Stimulated activated CD8-positive, alpha-beta memory T cell treated with anti-CD3 and anti-CD28 coated beads, Interleukin-7, amount 100 ng/mL, for 48 hours (primary cell): ENCODE results near the gene OTOF.

Source experiments
- DNase-seq, 2 donors: peaks; one replicate each; pipeline ENCODE4 v3.0.0-alpha.2; 2020; ENCODE audit warnings: low read depth in 1 of 2; ENCODE audit errors: extremely low read depth in 1 of 2

OTOF gene

DNA sequence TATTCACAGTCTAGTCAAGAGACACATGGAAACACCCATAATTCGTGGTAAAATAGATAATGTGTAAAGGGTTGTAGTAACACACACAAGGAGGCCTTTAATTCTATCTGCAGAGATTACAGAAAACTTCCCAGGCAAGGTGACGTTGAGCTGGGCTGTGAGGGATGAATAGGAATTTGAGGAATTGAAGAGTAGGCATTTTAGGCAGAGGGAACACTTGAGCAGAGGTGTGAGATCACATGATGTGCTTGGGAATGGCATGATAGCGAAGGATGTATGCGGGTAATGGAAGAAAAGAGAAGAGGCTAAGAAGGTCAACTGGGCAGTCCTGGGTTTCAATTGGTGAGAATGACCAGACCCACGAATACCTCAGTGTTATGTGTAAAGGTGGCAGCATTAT is 56.0 kb downstream of the OTOF start:
- DNase-seq = no peak

- DNase-seq = no peak
These were observed 63.6 kb downstream of the OTOF start for GRCh38 chr2:26414311-26414710.

DNA sequence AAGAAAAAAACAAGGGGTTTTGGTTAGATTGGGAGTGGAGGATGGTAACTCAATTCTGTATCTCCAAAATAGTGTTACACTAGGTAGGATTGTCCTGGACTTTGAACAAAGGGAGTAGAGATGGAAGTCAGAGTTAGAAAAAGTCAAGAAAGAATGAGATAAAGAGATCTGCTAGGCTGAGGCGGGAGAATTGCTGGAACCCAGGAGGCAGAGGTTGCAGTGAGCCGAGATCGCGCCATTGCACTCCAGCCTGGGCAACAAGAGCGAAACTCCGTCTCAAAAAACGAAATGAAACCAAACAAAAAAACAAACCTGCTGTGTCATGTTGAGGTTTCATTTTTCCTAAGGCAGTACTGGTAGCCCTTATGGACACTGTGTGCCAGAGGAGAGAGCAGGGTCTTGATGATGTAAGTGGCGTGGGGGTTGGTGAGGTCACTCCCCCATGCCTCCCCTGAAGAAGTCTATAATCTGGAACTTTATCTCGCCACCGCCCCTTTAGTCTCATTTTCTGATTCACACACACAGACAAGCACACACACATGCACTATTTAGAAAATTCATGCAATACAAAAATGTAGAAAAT is 65.7 kb downstream of the OTOF start:
- DNase-seq = peak in 1 of 2 donors; percentile 13

GRCh38 chr2:26411419-26411818 is 66.5 kb downstream of the OTOF start:
- DNase-seq = no peak

GRCh38 chr2:26410764-26411243 is 67.1 kb downstream of the OTOF start:
- no peak for DNase-seq

GRCh38 chr2:26409785-26410184 is 68.1 kb downstream of the OTOF start:
- DNase-seq = no peak

- DNase-seq = no peak
These were observed 70.4 kb downstream of the OTOF start for GRCh38 chr2:26407526-26407925.
